Kidney glomerular epithelial cell (primary cell): ENCODE measurements around the gene PRKAA1.
A peak's percentile ranks its signal among the peaks of the same experiment; 100 is the strongest.
"Not testable (repeated sequence)": the region's sequence is repeated elsewhere in the genome, so short reads cannot be mapped to it uniquely, and the experiment has no call there.

Source experiments
- DNase-seq: peaks from one replicate; lab custom pipeline; 2025; lab: John Stamatoyannopoulos, UW

The PRKAA1 gene

GRCh38 chr5:40825461-40826043 lies 27.4 kb upstream of the PRKAA1 start:
- not testable (repeated sequence) for DNase-seq

DNA sequence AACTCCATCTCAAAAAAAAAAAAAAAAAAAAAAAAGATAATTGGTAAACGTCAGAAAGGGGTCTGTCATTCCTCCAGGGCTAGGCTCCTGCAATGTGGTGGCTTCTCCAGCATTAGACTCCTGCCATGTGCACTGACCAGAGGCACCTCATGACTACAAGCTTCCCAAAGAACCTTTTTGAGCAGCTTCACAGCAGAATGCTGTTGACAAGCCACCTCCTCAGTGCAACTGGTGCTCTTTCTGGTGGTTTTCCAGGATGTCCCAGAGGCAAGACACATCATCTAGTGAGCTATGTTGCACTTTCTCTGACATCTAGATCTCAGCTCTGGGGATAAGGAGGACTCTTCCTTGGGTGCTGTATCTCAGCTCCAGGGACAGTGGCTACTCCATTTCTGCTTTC lies 25.3 kb upstream of the PRKAA1 start:
- DNase-seq = no peak

GRCh38 chr5:40813698-40814281 lies 15.6 kb upstream of the PRKAA1 start:
- no peak for DNase-seq

DNA sequence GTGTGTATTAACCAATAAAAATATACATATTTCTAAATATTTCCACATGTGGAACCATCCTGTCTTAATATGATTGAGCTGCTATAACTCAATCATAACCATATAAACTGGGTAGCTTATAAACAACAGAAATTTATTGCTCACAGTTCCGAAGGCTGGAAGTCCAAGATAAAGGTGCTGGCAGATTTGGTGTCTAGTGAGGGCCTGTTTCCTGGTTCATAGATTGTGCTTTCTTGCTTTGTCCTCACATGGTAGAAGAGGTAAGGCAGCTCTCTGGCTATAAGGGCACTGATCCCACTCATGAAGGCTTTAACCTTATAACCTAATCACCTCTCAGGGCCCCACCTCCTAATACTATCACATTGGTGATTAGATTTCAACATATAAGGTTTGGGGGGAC lies 14.0 kb upstream of the PRKAA1 start:
- no peak for DNase-seq

GRCh38 chr5:40801771-40802562 lies 3.8 kb upstream of the PRKAA1 start:
- no peak for DNase-seq

DNA sequence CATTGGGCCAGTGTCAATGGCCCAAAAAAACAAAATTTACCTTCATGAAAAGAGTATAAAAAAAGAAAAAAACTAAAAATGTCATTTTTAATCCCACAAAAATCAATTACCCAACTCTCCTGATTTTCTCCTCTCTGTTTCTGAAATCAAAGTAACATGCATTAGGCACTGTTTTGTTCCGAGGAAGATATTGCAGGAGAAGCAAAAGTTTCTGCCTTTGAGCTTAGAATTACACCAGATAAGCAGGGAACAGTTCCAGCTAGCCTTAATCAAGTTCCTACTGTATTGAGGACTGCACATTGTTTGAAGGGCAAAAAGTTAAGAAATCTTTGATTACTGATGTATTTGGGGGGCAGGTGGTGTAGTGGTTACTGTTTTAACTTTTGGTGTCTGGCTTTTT lies 1.1 kb upstream of the PRKAA1 start:
- DNase-seq = no peak

DNA sequence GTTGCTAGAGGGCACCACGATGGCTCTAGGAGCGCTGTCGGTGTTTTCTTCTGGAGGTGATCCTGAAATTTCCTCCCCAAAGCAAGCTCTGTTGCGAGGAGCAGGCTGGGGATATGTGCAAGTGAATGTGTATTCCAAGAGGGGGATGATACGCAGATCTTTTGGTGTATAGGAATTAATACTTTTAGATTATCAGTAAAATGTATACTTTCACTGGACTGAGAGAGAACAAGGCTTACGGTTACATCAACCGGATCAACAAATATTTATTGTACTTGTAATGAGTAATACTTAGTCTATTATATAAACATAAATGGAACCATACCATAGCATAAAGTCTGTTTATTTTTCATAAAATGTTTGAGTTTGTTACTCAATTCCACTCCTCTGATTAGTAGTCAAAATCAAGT lies 632 bp upstream of the PRKAA1 start:
- no peak for DNase-seq

DNA sequence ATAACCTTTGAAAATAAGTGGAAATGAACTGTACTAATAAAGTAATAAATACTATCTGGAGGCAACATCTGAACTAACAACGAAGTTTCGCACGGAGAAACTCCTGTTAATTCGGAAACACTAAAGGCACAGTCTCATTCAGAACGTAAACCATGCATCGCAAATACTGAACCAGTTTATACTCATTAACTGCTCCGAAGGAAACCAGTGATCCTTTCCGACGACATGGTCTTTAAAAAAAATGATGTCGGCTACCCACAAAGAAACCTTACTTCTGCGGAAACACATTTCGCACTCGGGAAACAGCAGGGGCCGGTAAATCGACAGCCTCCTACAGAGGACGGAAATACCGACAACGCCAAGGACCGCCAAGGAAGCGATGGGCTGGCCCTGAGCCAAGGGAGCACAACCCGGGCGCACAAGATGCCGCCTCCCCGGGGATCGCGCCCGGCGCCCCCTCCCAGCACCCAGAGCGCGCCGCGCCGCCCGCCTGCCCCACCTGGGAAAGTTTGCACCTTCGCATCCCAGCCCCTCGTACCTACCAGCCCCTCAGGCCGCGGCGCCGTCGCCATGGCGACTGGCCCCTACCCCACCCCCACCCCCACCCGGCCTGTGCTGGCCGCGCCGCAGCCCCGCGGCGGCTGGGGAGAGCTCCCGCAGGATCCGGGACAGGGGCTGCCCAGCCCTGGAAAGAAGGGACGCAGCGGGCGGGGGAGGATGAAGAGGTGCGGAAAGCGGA lies 732 bp downstream of the PRKAA1 start:
- peak; percentile 46 for DNase-seq

DNA sequence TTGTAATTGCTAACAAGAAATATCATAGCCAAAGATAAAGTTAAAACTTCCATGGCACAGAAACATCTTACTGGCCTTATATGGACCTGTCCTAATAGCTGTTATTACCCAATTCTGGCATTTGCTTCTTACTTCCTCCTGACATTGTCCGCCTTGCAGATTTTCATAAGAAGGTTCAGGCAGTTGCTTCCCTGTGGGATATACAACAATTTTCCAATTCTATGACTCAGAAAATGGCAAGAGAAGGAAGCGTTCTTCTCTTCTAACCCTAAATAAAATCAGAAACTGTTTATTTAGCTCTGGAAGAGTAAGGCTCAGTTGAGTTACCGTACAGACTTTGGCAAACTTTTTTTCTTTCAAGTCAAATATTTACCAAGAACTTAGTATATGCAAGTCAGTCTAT lies 1.7 kb downstream of the PRKAA1 start:
- no peak for DNase-seq

DNA sequence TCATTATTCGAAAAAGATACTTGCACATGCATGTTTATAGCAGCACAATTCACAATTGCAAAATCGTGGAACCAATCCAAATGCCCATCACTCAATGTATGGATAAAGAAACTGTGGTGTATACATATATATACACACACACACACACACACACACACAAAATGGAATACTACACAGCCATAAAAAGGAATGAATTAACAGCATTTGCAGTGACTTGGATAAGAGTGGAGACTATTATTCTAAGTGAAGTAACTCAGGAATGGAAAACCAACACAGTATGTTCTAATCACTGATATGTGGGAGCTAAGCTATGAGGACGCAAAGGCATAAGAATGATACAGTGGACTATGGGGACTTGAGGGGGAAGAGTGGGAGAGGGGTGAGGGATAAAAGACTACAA lies 3.3 kb downstream of the PRKAA1 start:
- not testable (repeated sequence) for DNase-seq

DNA sequence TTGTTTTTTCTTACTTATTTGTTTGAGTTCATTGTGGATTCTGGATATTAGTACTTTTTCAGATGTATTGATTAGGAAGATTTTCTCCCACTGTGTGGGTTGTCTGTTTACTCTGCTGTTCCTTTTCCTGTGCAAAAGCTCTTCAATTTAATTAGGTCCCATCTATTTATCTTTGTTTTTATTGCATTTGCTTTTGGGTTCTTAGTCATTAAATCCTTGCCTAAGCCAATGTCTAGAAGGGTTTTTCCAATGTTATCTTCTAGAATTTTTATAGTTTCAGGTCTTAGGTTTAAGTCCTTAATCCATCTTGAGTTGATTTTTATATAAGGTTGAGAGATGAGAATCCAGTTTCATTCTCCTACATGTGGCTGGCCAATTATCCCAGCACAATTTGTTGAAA lies 3.8 kb downstream of the PRKAA1 start:
- DNase-seq = not testable (repeated sequence)

DNA sequence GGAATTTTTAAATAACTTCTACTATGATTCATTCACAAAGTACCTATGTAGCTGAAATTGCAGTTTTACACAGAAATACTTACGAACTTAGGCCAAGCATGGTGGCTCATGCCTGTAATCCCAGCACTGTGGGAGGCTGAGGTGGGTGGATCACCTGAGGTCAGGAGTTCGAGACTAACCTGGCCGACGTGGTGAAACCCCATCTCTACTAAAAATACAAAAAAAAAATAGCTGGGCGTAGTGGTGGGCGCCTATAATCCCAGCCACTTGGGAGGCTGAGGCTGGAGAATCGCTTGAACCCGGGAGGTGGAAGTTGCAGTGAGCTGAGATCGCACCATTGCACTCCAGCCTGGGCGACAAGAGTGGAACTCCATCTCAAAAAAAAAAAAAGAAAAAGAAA lies 5.5 kb downstream of the PRKAA1 start:
- not testable (repeated sequence) for DNase-seq

DNA sequence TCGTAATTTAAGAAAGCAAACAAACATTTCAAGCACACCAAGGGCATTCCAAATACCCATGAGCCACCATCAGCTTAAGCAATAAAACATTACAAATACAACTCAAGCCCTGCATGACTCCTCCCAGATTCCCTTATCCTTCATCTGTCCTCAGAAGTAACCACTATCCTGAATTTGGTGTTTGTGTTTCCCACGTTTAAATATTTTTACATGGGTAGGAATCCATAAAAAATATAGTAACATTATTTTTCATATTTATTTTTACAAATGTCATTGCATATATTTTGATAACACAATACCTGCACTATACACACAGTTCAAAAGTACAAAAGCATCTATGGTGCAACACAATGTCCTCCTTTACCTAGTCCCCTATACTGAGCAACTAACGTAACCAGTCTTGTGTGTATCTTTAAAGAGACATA lies 6.4 kb downstream of the PRKAA1 start:
- no peak for DNase-seq

DNA sequence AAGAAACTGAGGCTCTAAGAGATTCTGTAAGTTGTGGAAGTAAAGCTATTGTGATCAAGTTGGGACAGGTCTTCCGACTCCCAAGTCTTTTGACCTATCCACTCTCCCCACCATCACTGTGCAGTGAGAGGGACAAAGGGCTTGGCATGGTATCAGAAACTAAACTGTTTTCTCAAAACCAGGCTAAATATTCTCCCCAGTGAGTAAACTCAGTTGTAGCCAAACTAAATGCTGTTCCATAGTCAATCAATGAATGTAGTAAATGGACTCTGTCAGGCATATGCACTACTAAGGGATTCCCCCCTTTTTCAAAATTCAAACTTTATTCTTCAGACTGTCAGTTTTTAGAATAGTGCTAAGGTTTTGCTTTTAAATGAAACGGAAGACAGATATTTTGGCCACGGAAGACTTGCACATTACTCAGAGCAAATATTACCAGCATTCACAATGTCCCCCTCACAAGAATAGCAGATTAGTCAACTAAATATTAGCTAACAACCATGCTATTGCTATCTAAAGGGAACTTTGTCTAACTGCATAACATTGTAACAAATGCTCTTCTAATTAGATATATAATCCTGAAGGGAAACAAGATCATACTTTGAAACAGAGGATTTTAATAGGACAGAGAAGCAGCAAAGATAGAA lies 7.1 kb downstream of the PRKAA1 start:
- no peak for DNase-seq

- DNase-seq = not testable (repeated sequence)
Measured at GRCh38 chr5:40788941-40789340, 9.2 kb downstream of the PRKAA1 start.

DNA sequence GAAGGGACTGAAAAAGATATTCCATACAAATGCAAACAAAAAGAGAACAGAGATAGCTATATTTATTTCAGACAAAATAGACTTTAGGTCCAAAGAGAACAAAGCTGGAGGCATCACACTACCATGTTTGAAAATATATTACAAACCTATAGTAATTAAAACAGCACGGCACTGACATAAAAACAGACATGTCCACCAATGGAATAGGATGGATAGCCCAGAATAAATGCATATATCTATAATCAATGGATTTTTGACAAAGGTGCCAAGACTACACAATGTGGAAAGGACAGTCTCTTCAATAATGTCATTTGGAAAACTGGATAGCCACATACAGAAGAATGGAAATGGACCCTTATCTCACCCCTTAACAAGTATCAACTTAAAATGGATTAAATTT lies 10.2 kb downstream of the PRKAA1 start:
- DNase-seq = no peak

GRCh38 chr5:40786664-40787063 lies 11.5 kb downstream of the PRKAA1 start:
- DNase-seq = not testable (repeated sequence)

DNA sequence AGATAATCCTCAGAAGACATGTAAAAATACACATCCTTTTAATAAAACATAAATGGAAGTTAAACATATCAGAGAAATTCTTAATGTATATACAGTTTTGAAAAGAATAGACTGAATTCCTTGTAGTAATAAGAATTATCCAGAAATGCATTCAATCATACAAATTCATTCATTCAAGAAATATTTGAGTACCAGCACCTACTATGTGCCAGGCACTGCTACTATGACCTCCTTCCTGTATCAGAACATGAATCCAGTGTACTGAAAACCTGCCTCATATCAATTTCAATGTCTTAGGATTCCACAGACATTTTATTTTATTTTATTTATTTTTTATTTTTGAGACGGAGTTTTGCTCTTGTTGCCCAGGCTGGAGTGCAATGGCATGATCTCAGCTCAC lies 13.3 kb downstream of the PRKAA1 start:
- DNase-seq = no peak

DNA sequence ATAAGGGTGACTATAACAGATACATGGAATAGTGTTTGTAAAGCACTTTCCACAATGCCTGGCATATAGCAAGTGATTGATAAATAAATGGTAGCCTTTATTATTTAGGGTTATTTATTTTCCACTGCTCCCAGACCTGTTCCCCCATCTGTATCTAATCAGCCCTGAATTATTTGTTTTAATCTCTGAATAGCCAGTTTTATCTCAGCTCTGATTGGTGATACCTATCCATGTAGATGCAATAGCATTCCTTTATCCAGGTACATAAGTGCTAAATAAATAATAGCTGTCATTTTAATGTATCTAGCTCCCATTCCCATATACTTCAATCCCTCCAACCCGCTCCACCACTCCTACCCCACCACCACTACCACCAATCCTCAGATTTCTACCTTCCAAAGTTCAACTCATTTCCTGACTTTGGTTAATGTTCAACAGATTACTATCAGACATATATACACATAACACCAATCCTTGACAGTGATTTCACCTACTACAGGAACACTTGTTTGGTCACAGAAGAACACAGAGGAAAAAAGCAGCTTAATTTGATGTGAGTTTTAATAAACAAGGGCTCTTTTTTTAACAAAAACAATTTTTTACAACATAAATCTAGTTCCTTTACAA lies 14.0 kb downstream of the PRKAA1 start:
- DNase-seq = peak; percentile 1

DNA sequence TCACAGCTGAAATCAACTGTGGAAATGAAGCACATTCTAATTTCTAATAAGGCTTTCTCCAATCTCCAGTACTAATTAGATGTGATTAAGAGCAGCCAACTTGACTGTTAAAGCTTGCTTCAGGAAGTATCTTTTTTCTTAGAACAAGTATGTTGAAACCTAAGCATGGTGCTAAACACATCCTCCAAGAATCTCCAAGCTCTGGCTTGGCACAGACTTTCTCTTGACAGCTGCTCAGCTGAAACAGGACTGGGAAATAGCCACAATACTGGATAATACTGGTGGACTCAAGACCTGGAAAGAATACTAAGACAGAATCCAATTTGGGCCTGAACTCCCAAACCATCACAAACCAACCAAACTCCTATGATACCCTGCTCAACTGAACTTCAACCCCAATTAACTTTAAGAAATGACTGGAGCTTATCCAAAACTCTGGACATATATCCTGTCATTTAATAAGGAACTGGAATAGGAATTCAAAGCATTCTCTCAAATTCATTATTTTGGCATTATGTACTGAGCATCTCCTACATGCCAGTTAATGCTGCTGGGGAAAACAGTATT lies 16.2 kb downstream of the PRKAA1 start:
- DNase-seq = no peak

DNA sequence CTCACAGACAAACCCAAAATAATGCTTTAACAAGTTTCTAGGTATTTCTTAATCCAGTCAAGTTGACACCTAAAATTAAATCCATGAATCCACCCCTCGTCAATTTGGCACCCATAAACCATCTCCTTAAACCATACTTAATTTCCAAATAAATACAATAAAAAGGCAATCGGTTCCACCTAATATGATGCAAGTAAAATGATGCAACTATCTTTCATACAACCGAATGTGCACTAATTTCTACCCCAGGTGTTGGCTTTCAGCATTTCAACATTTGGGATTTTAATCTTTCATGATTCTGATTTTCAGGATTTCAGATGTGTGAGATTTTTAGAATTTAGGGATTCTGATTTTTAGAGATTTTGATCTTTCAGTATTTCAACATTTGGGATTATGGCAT lies 17.3 kb downstream of the PRKAA1 start:
- no peak for DNase-seq
